Caco-2 (cell line): ENCODE measurements around the gene TLE1. TPM values are rescaled to one million over a fixed set of nuclear protein-coding genes. Genes with fewer than 3 reads are reported as not detected.

Experiments used
- BruUV-seq: library from RNA; stranded (reverse); fragments of 400-500 nt; replicated peaks from 2 replicates; lab custom pipeline; 2021; lab: Mats Ljungman, UMichigan
- CTCF ChIA-PET: fragments of 300-600 bp; sonication (Branson Sonifier 250); formaldehyde crosslinking; loops from one replicate; lab custom pipeline; 2022; ENCODE audit warnings: antibody characterized with exemption; lab: Charles Lee
- POLR2A ChIA-PET: fragments of 300-600 bp; sonication (Branson Sonifier 250); formaldehyde crosslinking; loops from one replicate; lab custom pipeline; 2022; ENCODE audit warnings: antibody characterized with exemption; lab: Charles Lee
- DNase-seq, 2 experiments: peaks; one replicate each; pipeline versions ENCODE4 v3.0.0 to v3.0.0-alpha.2; 2020 to 2022
- H3K27me3 ChIP-seq: replicated peaks from 2 replicates; pipeline ENCODE4 v1.6.0; 2011; ENCODE audit warnings: low read length; ENCODE audit not compliant: control insufficient read depth, insufficient read depth
- H3K36me3 ChIP-seq: 2 replicates; pipeline ENCODE4 v1.5.1; 2011; ENCODE audit warnings: low read length; ENCODE audit not compliant: control insufficient read depth, insufficient read depth
- H3K4me1 ChIP-seq: fragments of 250-450 bp; sonication (Bioruptor Pico); 2 replicates; pipeline ENCODE4 v1.5.1; 2020; ENCODE audit warnings: mild to moderate bottlenecking
- H3K4me3 ChIP-seq: 2 replicates; pipeline ENCODE4 v1.5.1; 2011; ENCODE audit warnings: low read depth, mild to moderate bottlenecking, control low read depth, low read length
- H3K9me3 ChIP-seq: fragments of 250-450 bp; sonication (Bioruptor Pico); 2 replicates; pipeline ENCODE4 v1.5.1; 2020; ENCODE audit warnings: mild to moderate bottlenecking, moderate library complexity
- H3K27ac Mint-ChIP-seq: one replicate; pipeline ENCODE4 v1.8.0; 2022; ENCODE audit warnings: mixed read lengths; ENCODE audit not compliant: unreplicated experiment
- H3K27me3 Mint-ChIP-seq: one replicate; pipeline ENCODE4 v1.8.0; 2022; ENCODE audit warnings: mixed read lengths; ENCODE audit not compliant: insufficient read depth, unreplicated experiment
- H3K36me3 Mint-ChIP-seq: one replicate; pipeline ENCODE4 v1.8.0; 2022; ENCODE audit warnings: mild to moderate bottlenecking, mixed read lengths; ENCODE audit not compliant: insufficient read depth, unreplicated experiment
- H3K4me1 Mint-ChIP-seq: one replicate; pipeline ENCODE4 v1.8.0; 2022; ENCODE audit warnings: low read depth, mixed read lengths; ENCODE audit not compliant: unreplicated experiment
- H3K4me3 Mint-ChIP-seq: one replicate; pipeline ENCODE4 v1.8.0; 2022; ENCODE audit warnings: mild to moderate bottlenecking, moderate library complexity, mixed read lengths; ENCODE audit not compliant: unreplicated experiment
- H3K9me3 Mint-ChIP-seq: one replicate; pipeline ENCODE4 v1.8.0; 2022; ENCODE audit warnings: mixed read lengths; ENCODE audit not compliant: unreplicated experiment
- intact Hi-C: fragments of 100-400 bp; cut with micrococcal nuclease; formaldehyde crosslinking; loops from one replicate; pipeline ENCODE4 v1.10.0; 2022; ENCODE audit not compliant: unreplicated experiment
- total RNA-seq: library from RNA; stranded (reverse); gene quantifications from 2 replicates; pipeline ENCODE4 v1.2.3, GENCODE V29; 2022
- TF ChIP-seq, protein P1 (sequence below), 2 experiments: fragments of 200-600 bp in 1 of 2; IDR thresholded peaks; 1 replicate in 1 of 2; 2 replicates in 1 of 2; pipeline versions ENCODE4 v1.5.1 to v1.8.0; 2011 to 2022; ENCODE audit warnings: antibody characterized with exemption in 1 of 2, control low read depth in 1 of 2, inconsistent platforms in 1 of 2, low read depth in 1 of 2, low read length in 1 of 2, mild to moderate bottlenecking in 1 of 2, moderate library complexity in 1 of 2; ENCODE audit not compliant: insufficient read depth in 1 of 2, severe bottlenecking in 1 of 2, unreplicated experiment in 1 of 2

The TLE1 gene
- total RNA-seq, 1 experiment from 2014 or later: 18.3 TPM

- Mint-ChIP-seq H3K4me3 (no peak overlapping the region), H3K27ac (no peak overlapping the region), H3K27me3 (no peaks in the 10 kb centered on the region), H3K9me3 (no peaks in the 10 kb centered on the region), H3K4me1 (no peaks in the 10 kb centered on the region), H3K36me3 (no peaks in the 10 kb centered on the region)
- no peak for DNase-seq
- H3K4me1 ChIP-seq: no peaks in the 10 kb centered on the region
- H3K9me3 ChIP-seq: no peaks in the 10 kb centered on the region
- no TSS peak for BruUV-seq
- no peaks in the 10 kb centered on the region for H3K36me3 ChIP-seq
- intact Hi-C loops: no loop called here
- ChIA-PET POLR2A (no interaction called here), CTCF (no interaction called here)
- TF ChIP-seq, protein P1, sequence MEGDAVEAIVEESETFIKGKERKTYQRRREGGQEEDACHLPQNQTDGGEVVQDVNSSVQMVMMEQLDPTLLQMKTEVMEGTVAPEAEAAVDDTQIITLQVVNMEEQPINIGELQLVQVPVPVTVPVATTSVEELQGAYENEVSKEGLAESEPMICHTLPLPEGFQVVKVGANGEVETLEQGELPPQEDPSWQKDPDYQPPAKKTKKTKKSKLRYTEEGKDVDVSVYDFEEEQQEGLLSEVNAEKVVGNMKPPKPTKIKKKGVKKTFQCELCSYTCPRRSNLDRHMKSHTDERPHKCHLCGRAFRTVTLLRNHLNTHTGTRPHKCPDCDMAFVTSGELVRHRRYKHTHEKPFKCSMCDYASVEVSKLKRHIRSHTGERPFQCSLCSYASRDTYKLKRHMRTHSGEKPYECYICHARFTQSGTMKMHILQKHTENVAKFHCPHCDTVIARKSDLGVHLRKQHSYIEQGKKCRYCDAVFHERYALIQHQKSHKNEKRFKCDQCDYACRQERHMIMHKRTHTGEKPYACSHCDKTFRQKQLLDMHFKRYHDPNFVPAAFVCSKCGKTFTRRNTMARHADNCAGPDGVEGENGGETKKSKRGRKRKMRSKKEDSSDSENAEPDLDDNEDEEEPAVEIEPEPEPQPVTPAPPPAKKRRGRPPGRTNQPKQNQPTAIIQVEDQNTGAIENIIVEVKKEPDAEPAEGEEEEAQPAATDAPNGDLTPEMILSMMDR (IDR thresholded peaks at IDR 0.05; ENCODE audit: insufficient read depth in 1 of 2, low read depth in 1 of 2, low read length in 1 of 2, severe bottlenecking in 1 of 2, unreplicated experiment in 1 of 2): no peak
- no peaks in the 10 kb centered on the region for H3K27me3 ChIP-seq
- H3K4me3 ChIP-seq: no peak overlapping the region
These were observed 110.7 kb downstream of the TLE1 start for GRCh38 chr9:81578606-81579005.

- DNase-seq: no peak
- no peaks in the 10 kb centered on the region for H3K27me3 Mint-ChIP-seq
- Histone ChIP-seq H3K36me3 (no peaks in the 10 kb centered on the region), H3K9me3 (no peaks in the 10 kb centered on the region), H3K4me1 (no peaks in the 10 kb centered on the region), H3K27me3 (no peaks in the 10 kb centered on the region), H3K4me3 (no peak overlapping the region)
- BruUV-seq: no TSS peak
- POLR2A ChIA-PET: no interaction called here
- intact Hi-C loops: no loop called here
- H3K4me1 Mint-ChIP-seq: no peaks in the 10 kb centered on the region
- CTCF ChIA-PET: no interaction called here
- TF ChIP-seq, protein P1 (IDR thresholded peaks at IDR 0.05; ENCODE audit: insufficient read depth in 1 of 2, low read depth in 1 of 2, low read length in 1 of 2, severe bottlenecking in 1 of 2, unreplicated experiment in 1 of 2): no peak
- no peaks in the 10 kb centered on the region for H3K36me3 Mint-ChIP-seq
- H3K9me3 Mint-ChIP-seq: no peaks in the 10 kb centered on the region
- no peak overlapping the region for H3K4me3 Mint-ChIP-seq
- H3K27ac Mint-ChIP-seq: no peak overlapping the region
These were observed 113.4 kb downstream of the TLE1 start for GRCh38 chr9:81575956-81576355.

- no peaks in the 10 kb centered on the region for H3K9me3 ChIP-seq
- H3K36me3 ChIP-seq: no peaks in the 10 kb centered on the region
- Mint-ChIP-seq H3K36me3 (no peaks in the 10 kb centered on the region), H3K27me3 (no peaks in the 10 kb centered on the region), H3K27ac (no peak overlapping the region), H3K4me3 (no peak overlapping the region), H3K4me1 (no peaks in the 10 kb centered on the region), H3K9me3 (no peaks in the 10 kb centered on the region)
- no peaks in the 10 kb centered on the region for H3K4me1 ChIP-seq
- H3K27me3 ChIP-seq: no peaks in the 10 kb centered on the region
- no peak for DNase-seq
- intact Hi-C loops: no loop called here
- no peak overlapping the region for H3K4me3 ChIP-seq
- TF ChIP-seq, protein P1 (IDR thresholded peaks at IDR 0.05; ENCODE audit: insufficient read depth in 1 of 2, low read depth in 1 of 2, low read length in 1 of 2, severe bottlenecking in 1 of 2, unreplicated experiment in 1 of 2): no peak
- BruUV-seq: no TSS peak
- ChIA-PET POLR2A (no interaction called here), CTCF (no interaction called here)
These were observed 114.9 kb downstream of the TLE1 start for GRCh38 chr9:81574405-81574804.
